K562 (cell line): ENCODE results near the gene SLC26A6. TPM values are rescaled to one million over a fixed set of nuclear protein-coding genes. Genes with fewer than 3 reads are reported as not detected.

Source experiments
- ATAC-seq: fragments of 200-7000 bp; cut with Tn5 transposase; 3 replicates; pipeline ENCODE4 v1.9.1; 2020; ENCODE audit warnings: moderate library complexity
- BruUV-seq: library from RNA; stranded (reverse); fragments of 400-500 nt; replicated peaks from 2 replicates; lab custom pipeline; 2021; lab: Mats Ljungman, UMichigan
- CTCF ChIA-PET: fragments of 300-600 bp; formaldehyde crosslinking; extraction: SDS; loops from one replicate; lab custom pipeline; 2021; ENCODE audit warnings: low intra/inter-chr PET ratio; lab: Yijun Ruan, JAX
- POLR2A ChIA-PET: fragments of 300-600, 350-650 bp; sonication (Branson Sonifier 250); formaldehyde crosslinking; extraction: SDS; loops from one replicate; lab custom pipeline; 2021; ENCODE audit warnings: antibody characterized with exemption, inconsistent platforms; lab: Yijun Ruan, JAX
- DNase-seq, 4 experiments: peaks; one replicate each; pipeline versions ENCODE4 v3.0.0 to v3.0.0-alpha.2; 2011 to 2018; ENCODE audit warnings: low spot score in 3 of 4, mixed read lengths in 3 of 4; ENCODE audit errors: extremely low read depth in 1 of 4
- FAIRE-seq: peaks from 2 replicates; lab custom pipeline; 2011; peaks lifted over from hg19 to GRCh38; lab: Jason Lieb, UNC
- H2AFZ ChIP-seq: 2 replicates; pipeline ENCODE4 v1.6.0; 2011; ENCODE audit warnings: low read depth, low read length, control low read depth, inconsistent platforms
- H3K27ac ChIP-seq: fragments of 200-600 bp; 3 replicates; pipeline ENCODE4 v1.8.0; 2011; ENCODE audit warnings: low read depth, mild to moderate bottlenecking, control low read depth, inconsistent platforms, low read length, moderate library complexity, mixed read lengths; ENCODE audit errors: extremely low read depth
- H3K27me3 ChIP-seq, 2 experiments: fragments of 300-600 bp in 1 of 2; 2 replicates in 1 of 2; 3 replicates in 1 of 2; pipeline versions ENCODE4 v1.6.0 to v1.8.0; 2011; ENCODE audit warnings: inconsistent platforms in 2 of 2, low read length in 2 of 2, mild to moderate bottlenecking in 1 of 2, mixed read lengths in 1 of 2, moderate library complexity in 1 of 2; ENCODE audit not compliant: control insufficient read depth in 2 of 2, insufficient read depth in 2 of 2
- H3K36me3 ChIP-seq: fragments of 300-600 bp; 3 replicates; pipeline ENCODE4 v1.8.0; 2011; ENCODE audit warnings: mild to moderate bottlenecking, low read length, inconsistent platforms; ENCODE audit not compliant: control insufficient read depth, insufficient read depth
- H3K4me1 ChIP-seq, 2 experiments: fragments of 200-600 bp in 1 of 2; replicated peaks in 1 of 2; 2 replicates in 1 of 2; 3 replicates in 1 of 2; pipeline versions ENCODE4 v1.5.1 to v1.8.0; 2011; ENCODE audit warnings: inconsistent platforms in 2 of 2, low read length in 2 of 2, mild to moderate bottlenecking in 1 of 2, mixed read lengths in 1 of 2, moderate library complexity in 1 of 2; ENCODE audit not compliant: control insufficient read depth in 2 of 2, insufficient read depth in 2 of 2
- H3K4me2 ChIP-seq: 2 replicates; pipeline ENCODE4 v1.6.1; 2011; ENCODE audit warnings: low read length, control low read depth, inconsistent platforms, mixed read lengths; ENCODE audit not compliant: insufficient read depth
- H3K4me3 ChIP-seq: fragments of 200-600 bp; sonication (generic), shearing (Covaris generic); 2 replicates; pipeline ENCODE4 v1.5.1; 2016; ENCODE audit warnings: control low read depth, inconsistent platforms
- H3K79me2 ChIP-seq: fragments of 200-600 bp; 3 replicates; pipeline ENCODE4 v1.8.0; 2011; ENCODE audit warnings: low read length, inconsistent platforms; ENCODE audit not compliant: control insufficient read depth, insufficient read depth
- H3K9ac ChIP-seq, 2 experiments: 2 replicates each; pipeline versions ENCODE4 v1.6.0 to v1.6.1; 2011; ENCODE audit warnings: low read depth in 2 of 2, low read length in 2 of 2, control low read depth in 1 of 2, inconsistent platforms in 1 of 2, mild to moderate bottlenecking in 1 of 2, mixed read lengths in 1 of 2; ENCODE audit not compliant: insufficient read depth in 1 of 2
- H3K9me1 ChIP-seq: one replicate; pipeline ENCODE4 v1.6.0; 2011; ENCODE audit warnings: inconsistent platforms, mild to moderate bottlenecking, low read length, moderate library complexity; ENCODE audit not compliant: control insufficient read depth, insufficient read depth
- H3K9me3 ChIP-seq: replicated peaks from 2 replicates; pipeline ENCODE4 v1.5.1; 2011; ENCODE audit warnings: low read depth, low read length, inconsistent platforms; ENCODE audit not compliant: control insufficient read depth, insufficient read depth
- H4K20me1 ChIP-seq: replicated peaks from 2 replicates; pipeline ENCODE4 v1.6.1; 2011; ENCODE audit warnings: low read length, inconsistent platforms, mixed read lengths; ENCODE audit not compliant: control insufficient read depth, insufficient read depth
- ASH1L ChIP-seq: fragments of 450-650 bp; IDR thresholded peaks from 2 replicates; pipeline ENCODE4 v1.6.1; 2018; ENCODE audit warnings: borderline replicate concordance, mild to moderate bottlenecking, low read depth; ENCODE audit not compliant: partially characterized antibody
- MBD1 ChIP-seq: fragments of 250-450 bp; sonication (Bioruptor Pico); IDR thresholded peaks from 2 replicates; pipeline ENCODE4 v1.8.0; 2022; ENCODE audit warnings: inconsistent platforms
- MNT ChIP-seq, 2 experiments: fragments of 450-650 bp; conservative IDR thresholded peaks; 2 replicates each; pipeline ENCODE4 v1.6.1; 2017; ENCODE audit warnings: mild to moderate bottlenecking in 2 of 2, moderate library complexity in 2 of 2
- NFE2 ChIP-seq: IDR thresholded peaks from 2 replicates; pipeline ENCODE4 v1.6.1; 2014; ENCODE audit warnings: antibody characterized with exemption, low read depth
- PHTF2 ChIP-seq: fragments of 250-450 bp; sonication (Bioruptor Pico); IDR thresholded peaks from 2 replicates; pipeline ENCODE4 v1.5.0; 2021; ENCODE audit warnings: mild to moderate bottlenecking
- PTBP1 ChIP-seq: fragments of 200-400 bp; formaldehyde crosslinking; IDR thresholded peaks from 2 replicates; pipeline ENCODE4 v1.6.1; 2017; ENCODE audit warnings: low read depth, low read length
- RBM14 ChIP-seq: fragments of 200-400 bp; formaldehyde crosslinking; IDR thresholded peaks from 2 replicates; pipeline ENCODE4 v1.6.1; 2018; ENCODE audit warnings: low read depth, mild to moderate bottlenecking, low read length, moderate library complexity, borderline replicate concordance; ENCODE audit not compliant: insufficient read depth
- RBM17 ChIP-seq: fragments of 200-400 bp; formaldehyde crosslinking; IDR thresholded peaks from 2 replicates; pipeline ENCODE4 v1.6.1; 2017; ENCODE audit warnings: low read depth, mild to moderate bottlenecking, low read length, borderline replicate concordance
- SMARCB1 ChIP-seq: IDR thresholded peaks from 2 replicates; pipeline ENCODE4 v1.6.1; 2011; ENCODE audit warnings: improper control_type of control experiment, low read depth; ENCODE audit not compliant: insufficient read length
- TAL1 ChIP-seq: fragments of 450-650 bp; IDR thresholded peaks from 2 replicates; pipeline ENCODE4 v1.6.1; 2016; ENCODE audit warnings: mild to moderate bottlenecking
- THRA ChIP-seq: fragments of 450-650 bp; IDR thresholded peaks from 2 replicates; pipeline ENCODE4 v1.6.1; 2017; ENCODE audit warnings: mild to moderate bottlenecking, moderate library complexity
- ZBTB1 ChIP-seq: sonication (generic); formaldehyde crosslinking; IDR thresholded peaks from 2 replicates; pipeline ENCODE4 v1.8.1; 2023; ENCODE audit warnings: missing genetic modification reagents, low read depth, mild to moderate bottlenecking, borderline replicate concordance
- ZNF395 ChIP-seq: fragments of 200-800 bp; sonication (Bioruptor generic); IDR thresholded peaks from 2 replicates; pipeline ENCODE4 v1.6.1; 2017; ENCODE audit warnings: missing genetic modification characterization, missing compliant biosample characterization
- ZNF717 ChIP-seq: fragments of 250-450 bp; sonication (Bioruptor Pico); IDR thresholded peaks from 2 replicates; pipeline ENCODE4 v1.5.0; 2021
- WGBS: fragments of 100-300 bp; shearing (Covaris generic); methylation state at CpG from one replicate; pipeline ENCODE4 v1.1.6; 2016; ENCODE audit warnings: low coverage, mixed read lengths; ENCODE audit not compliant: insufficient coverage; ENCODE audit errors: missing lambda C conversion rate; 5-methylcytosine and 5-hydroxymethylcytosine counted together
- in situ Hi-C: fragments of 300-500 bp; cut with MboI; formaldehyde crosslinking; loops from 4 replicates; pipeline ENCODE4 v1.15.0; 2018; ENCODE audit warnings: inconsistent platforms, mixed read lengths
- intact Hi-C: fragments of 100-400 bp; cut with micrococcal nuclease; formaldehyde crosslinking; loops from 2 replicates; pipeline ENCODE4 v1.14.2; 2022
- polyA plus RNA-seq, 8 experiments: library from polyadenylated mRNA; depleted of rRNA in 4 of 8; stranded (reverse) in 5 of 8; unstranded in 3 of 8; fragments of >200 nt; fragmentation: Nextera tagmentation in 2 of 8; fragmentation: Illumina TruSeq in 1 of 8; extraction: Ambion mirVana in 2 of 8; extraction: Trizol in 1 of 8; gene quantifications; 2 replicates each; pipeline versions ENCODE4 v1.2.1 to v1.2.3, GENCODE V29; 2011 to 2014; ENCODE audit warnings: inconsistent platforms in 1 of 8, missing spikeins in 1 of 8
- total RNA-seq, 7 experiments: library from RNA; depleted of rRNA in 6 of 7; stranded (reverse); fragments of >200 nt in 6 of 7; fragmentation: Illumina TruSeq in 2 of 7; extraction: Trizol in 2 of 7; gene quantifications; 2 replicates each; pipeline versions ENCODE4 v1.2.1 to v1.2.3, GENCODE V29; 2011 to 2021; ENCODE audit warnings: low replicate concordance in 1 of 7

Gene SLC26A6
- total and polyA plus RNA-seq, 9 of the 15 experiments (the other 6 are each of a cell fraction or from before 2014, with no cell fraction given): 2.1 to 27.2 (median 14.8) TPM

GRCh38 chr3:48631516-48632448 lies 3.5 kb downstream of the SLC26A6 start:
- Histone ChIP-seq H3K27me3 (no peaks in the 10 kb centered on the region), H4K20me1 (no peaks in the 10 kb centered on the region), H3K9ac (no peak overlapping the region; a peak in 1 of 4 replicates), H3K9me3 (no peaks in the 10 kb centered on the region), H3K4me3 (no peak overlapping the region), H3K36me3 (peaks cover 53% of the 10 kb centered on the region; the same call in 2 of the 3 replicates), H3K4me1 (peaks cover 6 to 32% of the 10 kb centered on the region in 2 experiments; a peak in 4 of 5 replicates), H3K4me2 (no peak overlapping the region), H3K79me2 (peaks cover 11% of the 10 kb centered on the region), H3K27ac (no peak overlapping the region), H3K9me1 (peaks cover 4% of the 10 kb centered on the region), H2AFZ (no peak overlapping the region)
- FAIRE-seq (no peak), ATAC-seq (no peak), DNase-seq (no peak)
- ChIA-PET POLR2A (interaction anchor here (0.6 kb wide), 1 partner anchor 300 kb away, joined by 4 read pairs; no protein-coding TSS in a partner anchor), CTCF (no interaction called here)
- WGBS: 87% methylated on average over 20 of the region's 22 CpGs
- no TSS peak for BruUV-seq
- intact Hi-C loops: no loop called here
- in situ Hi-C loops: no loop called here
- TF ChIP-seq TAL1 (no peak), ZBTB1 (CRISPR knock-in tag) (no peak), RBM14 (no peak), ZNF395 (no peak), MNT (conservative IDR thresholded peaks at IDR 0.05) (no peak), THRA (no peak), SMARCB1 (no peak), PTBP1 (no peak), RBM17 (no peak), MBD1 (no peak), PHTF2 (CRISPR knock-in tag) (no peak), NFE2 (no peak), ASH1L (no peak), ZNF717 (CRISPR knock-in tag) (no peak)
